Neural cell (in vitro differentiated cells): ENCODE data around the gene TBR1.

Experiments used
- CTCF ChIP-seq: fragments of 450-650 bp; IDR thresholded peaks from 2 replicates; pipeline ENCODE4 v1.5.1; 2014; ENCODE audit warnings: antibody characterized with exemption, mild to moderate bottlenecking, moderate library complexity; ENCODE audit not compliant: poor library complexity, severe bottlenecking
- POLR2AphosphoS5 ChIP-seq: IDR thresholded peaks from 2 replicates; pipeline ENCODE4 v1.6.1; 2012
- TAF1 ChIP-seq: IDR thresholded peaks from 2 replicates; pipeline ENCODE4 v1.6.1; 2012; ENCODE audit warnings: low read depth

- no peak for TF ChIP-seq CTCF
- no peak for TF ChIP-seq TAF1
- TF ChIP-seq POLR2AphosphoS5, result peak; percentile 55
Measured at GRCh38 chr2:161418715-161419637, 2.9 kb downstream of the TBR1 start.
